ENCODE measurements around the gene PTTG1. TPM values are rescaled to one million over a fixed set of nuclear protein-coding genes. Genes with fewer than 3 reads are reported as not detected.
A peak's percentile ranks its signal among the peaks of the same experiment; 100 is the strongest.

PTTG1 gene
- total and polyA plus RNA-seq, 2 experiments from 2014 or later, result 69.8 to 246 TPM

DNA sequence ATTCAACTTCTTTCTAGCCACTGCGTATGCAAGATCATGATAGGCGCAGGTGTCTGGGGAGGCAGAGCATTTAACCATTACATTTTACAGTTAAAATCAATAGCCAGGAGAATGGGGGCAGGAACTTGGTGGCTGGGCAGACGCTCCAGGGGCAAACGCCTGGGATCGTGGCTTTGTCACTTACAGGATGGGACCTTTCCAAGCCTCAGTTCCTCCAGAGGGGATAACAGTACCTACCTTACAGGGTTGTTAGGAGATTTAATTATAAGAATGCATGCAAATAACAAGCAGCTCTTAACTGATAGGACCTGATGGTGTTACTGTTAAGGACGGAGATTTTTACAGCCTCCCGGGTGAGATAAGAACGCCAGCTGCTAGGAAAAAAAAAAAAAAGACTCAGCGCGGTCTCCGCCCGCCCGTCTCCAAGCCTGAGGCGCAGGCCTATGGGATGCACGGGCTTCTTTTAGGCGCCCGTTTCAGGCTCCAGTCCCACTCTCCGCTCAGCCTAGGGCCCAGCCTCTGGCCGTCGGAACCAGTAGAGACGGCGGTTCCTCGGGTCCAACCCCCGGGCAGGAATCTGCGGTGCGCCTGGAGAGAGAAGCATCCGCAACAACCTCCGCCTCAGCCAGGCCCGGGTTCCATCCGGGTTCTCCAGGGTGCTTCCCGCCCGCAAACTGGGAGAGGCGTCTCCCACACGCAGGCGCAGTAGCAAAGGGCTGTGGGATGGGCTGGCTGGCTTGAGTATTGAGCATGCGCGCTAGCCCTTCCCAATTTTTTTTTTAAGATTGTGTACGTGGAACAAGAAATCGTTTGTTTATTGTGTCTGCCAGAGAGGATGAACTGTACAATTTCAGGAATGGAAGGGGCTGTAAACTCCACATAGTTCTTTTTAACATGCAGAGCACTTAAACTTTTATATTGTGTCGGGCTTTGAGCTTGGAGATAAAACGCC lies 22.0 kb upstream of the PTTG1 start, which contains the start of gene FAM200C:
Gene FAM200C (minus strand): TSS at position 653 of the 952 bp plus-strand sequence. CDS start 4,564 bp downstream, outside the sequence.
- peak; percentile 94 to 96 for DNase-seq (ENCODE audit: low read depth in 1 of 2, low spot score in 1 of 2)
- no peaks in the 10 kb centered on the region for H3K9me3 ChIP-seq (ENCODE audit: low read depth)
- H3K36me3 ChIP-seq, result peaks cover 28% of the 10 kb centered on the region
- no peak for TF ChIP-seq CTCF (IDR thresholded peaks at IDR 0.05; ENCODE audit: low read depth, low read length)
- no peaks in the 10 kb centered on the region for H3K27me3 ChIP-seq
- H3K27ac ChIP-seq, result peak within 1 kb of the TSS; percentile 78
- H3K4me3 ChIP-seq, result peak within 1 kb of the TSS; percentile 67
- H3K4me1 ChIP-seq (ENCODE audit: low read depth), result peaks cover 10% of the 10 kb centered on the region

- H3K4me1 ChIP-seq (ENCODE audit: low read depth), result peaks cover 14% of the 10 kb centered on the region
- no peaks in the 10 kb centered on the region for H3K9me3 ChIP-seq (ENCODE audit: low read depth)
- TF ChIP-seq CTCF (IDR thresholded peaks at IDR 0.05; ENCODE audit: low read depth, low read length), result no peak
- peak within 1 kb of the TSS; percentile 84 for H3K4me3 ChIP-seq
- H3K36me3 ChIP-seq, result peaks cover 4% of the 10 kb centered on the region
- peak within 1 kb of the TSS; percentile 76 for H3K27ac ChIP-seq
- peak; percentile 96 to 97 for DNase-seq (ENCODE audit: low read depth in 1 of 2, low spot score in 1 of 2)
- H3K27me3 ChIP-seq, result no peaks in the 10 kb centered on the region
Observed at GRCh38 chr5:160418561-160419457, 2.8 kb upstream of the PTTG1 start, which contains the start of gene SLU7. TSS of gene SLU7 (minus strand) at chr5:160419081. CDS start at chr5:160415294, 3,787 bp downstream.

DNA sequence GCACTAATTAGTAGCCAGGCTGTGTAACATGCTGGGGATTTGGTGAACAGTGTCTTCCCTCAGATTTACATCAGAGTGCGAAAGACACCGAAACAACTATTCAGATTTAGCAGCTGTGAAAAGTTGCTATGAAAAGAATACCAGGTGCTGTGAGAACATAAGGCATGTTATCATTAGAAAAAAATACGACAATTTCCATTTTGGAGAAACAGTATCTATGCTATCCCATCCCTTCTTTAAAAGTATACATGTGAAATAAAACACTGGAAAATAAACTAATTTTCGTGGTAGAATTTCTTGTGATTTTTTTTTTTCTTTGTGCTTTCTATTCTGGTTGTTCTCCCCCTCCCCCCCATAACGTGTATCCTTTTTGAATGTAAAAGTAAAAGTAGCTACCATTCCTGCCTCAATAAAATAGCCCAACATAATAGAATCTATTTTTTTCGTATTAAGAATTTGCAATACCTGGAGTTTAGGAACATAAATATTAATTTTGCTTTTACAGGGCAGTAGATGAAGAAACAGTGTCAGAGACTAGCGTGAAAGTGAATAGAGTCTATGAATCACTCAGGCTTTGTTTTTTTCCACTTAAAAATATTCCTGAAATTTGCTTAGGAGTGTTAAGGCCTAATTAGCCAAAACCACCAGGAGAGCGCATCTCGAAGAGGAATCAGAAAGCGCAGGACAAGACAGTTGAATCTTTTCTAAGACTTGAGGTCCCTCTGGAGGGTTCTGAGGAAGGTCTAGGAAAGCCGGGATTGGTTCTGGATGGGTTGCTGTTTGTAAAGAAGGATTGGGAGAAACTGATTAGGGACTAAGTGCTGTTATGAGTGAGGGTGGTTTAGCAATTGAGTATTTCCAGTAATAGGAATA lies 2.0 kb upstream of the PTTG1 start:
- no peaks in the 10 kb centered on the region for H3K27me3 ChIP-seq
- peaks cover 15% of the 10 kb centered on the region for H3K4me1 ChIP-seq (ENCODE audit: low read depth)
- H3K4me3 ChIP-seq, result peak overlapping the region; percentile 84
- no peaks in the 10 kb centered on the region for H3K36me3 ChIP-seq
- no peak for DNase-seq (ENCODE audit: low read depth in 1 of 2, low spot score in 1 of 2)
- H3K27ac ChIP-seq, result peak overlapping the region; percentile 76
- no peak for TF ChIP-seq CTCF (IDR thresholded peaks at IDR 0.05; ENCODE audit: low read depth, low read length)
- H3K9me3 ChIP-seq (ENCODE audit: low read depth), result no peaks in the 10 kb centered on the region

DNA sequence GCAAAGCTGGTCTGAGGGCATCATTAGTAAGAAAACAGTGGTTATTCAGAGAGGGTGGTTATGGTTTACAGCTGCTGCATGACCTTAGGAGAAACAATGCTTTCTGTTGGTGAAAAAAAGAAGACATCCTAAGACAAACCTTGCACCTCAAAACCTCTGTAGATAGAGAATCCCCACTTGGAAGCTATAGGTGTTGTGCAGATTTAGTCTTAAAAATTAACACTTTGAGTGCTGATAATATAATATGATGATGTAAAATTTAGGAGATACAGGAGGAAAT lies 1.4 kb upstream of the PTTG1 start:
- Histone ChIP-seq H3K27me3 (no peaks in the 10 kb centered on the region), H3K27ac (no peak overlapping the region), H3K9me3 (ENCODE audit: low read depth) (no peaks in the 10 kb centered on the region), H3K4me1 (ENCODE audit: low read depth) (peaks cover 15% of the 10 kb centered on the region), H3K4me3 (no peak overlapping the region), H3K36me3 (no peaks in the 10 kb centered on the region)
- no peak for TF ChIP-seq CTCF (IDR thresholded peaks at IDR 0.05; ENCODE audit: low read depth, low read length)
- DNase-seq (ENCODE audit: low read depth in 1 of 2, low spot score in 1 of 2), result no peak

GRCh38 chr5:160423099-160423498 lies 1.4 kb downstream of the PTTG1 start:
- peak overlapping the region; percentile 77 for H3K4me3 ChIP-seq
- H3K27me3 ChIP-seq, result no peaks in the 10 kb centered on the region
- no peak for TF ChIP-seq CTCF (IDR thresholded peaks at IDR 0.05; ENCODE audit: low read depth, low read length)
- no peaks in the 10 kb centered on the region for H3K9me3 ChIP-seq (ENCODE audit: low read depth)
- H3K36me3 ChIP-seq, result peaks cover 4% of the 10 kb centered on the region
- peak overlapping the region; percentile 18 for H3K27ac ChIP-seq
- DNase-seq (ENCODE audit: low read depth in 1 of 2, low spot score in 1 of 2), result no peak
- H3K4me1 ChIP-seq (ENCODE audit: low read depth), result peaks cover 11% of the 10 kb centered on the region
